BJ (cell line): ENCODE measurements around the gene GRAMD2A. TPM values are rescaled to one million over a fixed set of nuclear protein-coding genes. Genes with fewer than 3 reads are reported as not detected.

Experiments
- CTCF ChIA-PET: fragments of 350-600 bp; formaldehyde crosslinking; extraction: SDS; loops from one replicate; lab custom pipeline; 2021; ENCODE audit warnings: antibody characterized with exemption, inconsistent platforms; lab: Yijun Ruan, JAX
- POLR2A ChIA-PET: fragments of 300-600 bp; sonication (Branson Sonifier 250); formaldehyde crosslinking; extraction: SDS; loops from one replicate; lab custom pipeline; 2021; ENCODE audit warnings: antibody characterized with exemption; lab: Charles Lee
- DNase-seq: peaks from one replicate; pipeline ENCODE4 v3.0.0-alpha.2; 2011; ENCODE audit warnings: low read depth
- H3K27me3 ChIP-seq: 2 replicates; pipeline ENCODE4 v1.6.0; 2011; ENCODE audit warnings: low read length; ENCODE audit not compliant: control insufficient read depth, insufficient read depth
- H3K36me3 ChIP-seq: 2 replicates; pipeline ENCODE4 v1.5.1; 2011; ENCODE audit warnings: low read length; ENCODE audit not compliant: control insufficient read depth, insufficient read depth
- H3K4me3 ChIP-seq: 2 replicates; pipeline ENCODE4 v1.5.1; 2011; ENCODE audit warnings: low read depth, mild to moderate bottlenecking, control low read depth, low read length
- CTCF ChIP-seq: IDR thresholded peaks from 2 replicates; pipeline ENCODE4 v1.5.1; 2011; ENCODE audit warnings: low read depth, mild to moderate bottlenecking, control low read depth, inconsistent platforms, low read length, moderate library complexity; ENCODE audit not compliant: insufficient read depth
- polyA plus RNA-seq: library from polyadenylated mRNA; depleted of rRNA; stranded (reverse); fragments of >200 nt; gene quantifications from 2 replicates; pipeline ENCODE4 v1.2.3, GENCODE V29; 2011

GRAMD2A gene
- polyA plus RNA-seq, 1 experiment = 0.21 TPM

DNA sequence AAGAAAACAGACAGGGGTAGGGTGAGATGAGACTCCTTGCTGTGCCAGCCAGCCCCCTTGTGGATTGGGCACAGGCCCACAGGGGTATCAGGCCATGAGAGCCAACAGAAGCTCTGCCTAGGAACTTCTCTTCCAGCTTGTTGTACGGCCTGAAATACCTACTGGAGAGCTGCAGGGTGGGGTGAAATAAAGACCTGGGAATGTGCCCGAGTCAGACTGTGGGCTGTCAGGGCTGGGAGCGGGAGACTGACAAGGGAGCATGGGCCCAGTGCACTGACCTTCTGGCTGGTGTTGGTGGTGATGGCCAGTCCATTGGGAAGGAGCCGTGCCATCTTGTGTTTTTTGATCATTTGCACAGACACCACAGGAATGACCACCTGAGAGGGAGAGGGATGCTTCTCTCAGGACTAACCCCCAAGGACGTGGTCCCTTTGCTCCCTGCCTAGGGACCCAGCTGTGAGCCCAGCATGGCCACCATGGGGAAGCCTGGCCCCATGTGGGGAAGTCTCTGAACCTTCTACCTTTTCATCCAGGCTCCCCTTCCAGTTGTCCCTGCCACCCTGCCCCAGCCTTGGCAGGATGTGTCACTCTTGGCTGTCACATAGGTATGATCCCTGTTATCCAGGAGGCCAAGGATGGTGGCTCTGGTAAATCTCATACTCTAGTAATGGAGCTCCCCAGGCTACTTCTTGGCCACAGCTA lies 30.7 kb downstream of the GRAMD2A start:
- TF ChIP-seq CTCF = no peak
- POLR2A ChIA-PET = no interaction called here
- peaks cover 6% of the 10 kb centered on the region for H3K27me3 ChIP-seq
- H3K4me3 ChIP-seq = no peak overlapping the region
- no peaks in the 10 kb centered on the region for H3K36me3 ChIP-seq
- DNase-seq = no peak
- CTCF ChIA-PET = interaction anchor here (1.0 kb wide), 1 partner anchor 11 kb away, joined by 4 read pairs; no protein-coding TSS in a partner anchor

DNA sequence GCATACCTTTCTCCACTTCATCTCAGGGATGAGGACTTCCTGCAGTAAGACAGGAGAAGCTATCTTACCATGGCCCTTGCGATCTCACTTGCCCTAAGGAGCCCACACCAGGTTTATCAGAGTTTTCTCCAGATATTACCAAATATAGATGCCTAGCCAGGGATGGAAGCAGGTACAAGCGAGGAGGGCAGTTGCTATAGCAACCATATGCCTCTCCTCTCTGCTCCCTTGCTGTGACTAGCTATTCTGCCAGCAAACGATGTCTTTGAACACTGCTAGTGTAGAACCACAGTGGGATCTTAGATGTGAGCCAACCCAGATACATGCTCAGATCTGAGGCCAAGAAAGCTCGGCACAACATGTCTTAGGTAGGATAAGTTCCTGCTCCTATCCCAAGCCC lies 33.9 kb downstream of the GRAMD2A start:
- ChIA-PET CTCF (interaction anchor here (1.2 to 2.9 kb wide), 2 partner anchors 8 to 9 kb away, joined by 3 to 13 read pairs; no protein-coding TSS in a partner anchor), POLR2A (no interaction called here)
- TF ChIP-seq CTCF = no peak
- Histone ChIP-seq H3K27me3 (peaks cover 5% of the 10 kb centered on the region), H3K4me3 (no peak overlapping the region), H3K36me3 (no peaks in the 10 kb centered on the region)
- no peak for DNase-seq

DNA sequence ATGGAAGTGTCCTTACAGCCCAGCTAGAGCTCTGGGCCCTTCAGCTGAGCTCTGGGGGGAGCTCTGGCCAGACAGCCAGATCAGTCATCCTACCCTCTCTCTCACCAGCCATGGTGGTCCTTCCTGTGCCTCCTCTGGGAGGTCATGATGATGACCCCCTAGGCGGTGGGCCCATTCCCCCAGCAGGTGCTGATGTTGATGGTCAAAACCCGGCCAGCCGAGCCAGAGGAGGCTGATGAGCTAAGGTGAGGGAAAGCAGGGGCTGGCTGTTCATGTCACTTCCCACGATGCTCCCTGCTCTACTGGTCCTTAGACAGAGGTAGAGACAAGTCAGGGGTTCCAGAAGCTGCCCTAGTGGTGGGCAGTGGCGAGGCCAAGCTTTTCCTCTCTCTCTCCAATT lies 35.0 kb downstream of the GRAMD2A start:
- ChIA-PET CTCF (interaction anchor here (0.6 to 1.1 kb wide), 4 partner anchors 9 to 31 kb away, joined by 3 to 6 read pairs (median 3); no protein-coding TSS in a partner anchor), POLR2A (no interaction called here)
- no peak for TF ChIP-seq CTCF
- DNase-seq = no peak
- no peak overlapping the region for H3K4me3 ChIP-seq
- no peaks in the 10 kb centered on the region for H3K36me3 ChIP-seq
- peaks cover 5% of the 10 kb centered on the region for H3K27me3 ChIP-seq

DNA sequence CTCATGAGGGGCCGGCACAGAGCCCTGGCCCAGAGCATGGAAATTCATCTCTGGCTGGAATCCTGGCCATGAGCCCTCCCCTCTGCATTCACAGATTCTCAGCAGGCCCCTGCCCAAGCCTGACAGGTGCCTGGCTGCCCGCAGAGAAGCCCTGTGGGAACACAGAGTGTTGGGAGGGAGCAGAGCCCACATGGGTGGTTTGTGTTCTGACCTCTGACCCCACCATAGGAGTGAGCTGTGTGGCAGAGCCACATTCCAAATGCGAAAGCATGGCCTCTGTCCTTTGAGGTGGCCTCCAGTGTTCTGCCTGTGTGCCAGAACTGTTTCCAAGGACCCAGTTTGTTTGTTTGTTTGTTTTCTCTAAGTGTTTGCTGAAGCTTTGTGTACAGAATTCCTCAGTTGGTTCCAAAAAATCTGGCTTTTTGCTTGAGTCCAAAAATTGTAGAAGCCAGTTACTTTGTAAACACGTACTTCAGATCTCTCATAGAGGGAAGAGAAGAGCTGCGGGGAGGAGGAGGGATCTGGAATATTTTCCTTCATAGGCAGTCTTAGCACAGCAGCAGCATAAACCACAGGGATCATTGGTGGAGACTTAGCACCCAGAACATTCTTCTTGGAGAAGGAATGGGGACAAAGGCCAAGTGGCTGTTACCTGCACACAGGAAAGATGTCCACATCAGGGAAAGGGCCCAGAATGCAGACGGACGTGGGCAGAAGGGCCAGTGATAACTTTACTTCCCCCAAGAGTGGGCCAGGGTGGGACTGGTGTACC lies 36.0 kb downstream of the GRAMD2A start:
- DNase-seq = no peak
- peaks cover 5% of the 10 kb centered on the region for H3K27me3 ChIP-seq
- ChIA-PET CTCF (no interaction called here), POLR2A (no interaction called here)
- no peaks in the 10 kb centered on the region for H3K36me3 ChIP-seq
- no peak overlapping the region for H3K4me3 ChIP-seq
- TF ChIP-seq CTCF = no peak

GRCh38 chr15:72160696-72161245 lies 36.8 kb downstream of the GRAMD2A start:
- DNase-seq = no peak
- no peak for TF ChIP-seq CTCF
- Histone ChIP-seq H3K4me3 (no peak overlapping the region), H3K36me3 (no peaks in the 10 kb centered on the region), H3K27me3 (peaks cover 5% of the 10 kb centered on the region)
- CTCF ChIA-PET = no interaction called here
- POLR2A ChIA-PET = no interaction called here
